GM12878 (cell line): ENCODE results near the gene HERC2.

Experiments used
- TF ChIP-seq, protein P1 (sequence below): IDR thresholded peaks from 2 replicates; pipeline ENCODE4 v1.6.1; 2012; ENCODE audit warnings: mild to moderate bottlenecking, low read depth, low read length
- TF ChIP-seq, protein P2 (sequence below): fragments of 450-650 bp; IDR thresholded peaks from 2 replicates; pipeline ENCODE4 v1.6.1; 2017; ENCODE audit warnings: mild to moderate bottlenecking
- TF ChIP-seq, protein P3 (sequence below), 3 experiments: IDR thresholded peaks in 2 of 3; conservative IDR thresholded peaks in 1 of 3; 2 replicates each; pipeline ENCODE4 v1.5.1; 2011; ENCODE audit warnings: low read depth in 3 of 3, low read length in 3 of 3, mild to moderate bottlenecking in 3 of 3, control low read depth in 2 of 3, moderate library complexity in 2 of 3, inconsistent platforms in 1 of 3, mixed read lengths in 1 of 3; ENCODE audit not compliant: control insufficient read depth in 2 of 3, insufficient read depth in 1 of 3; ENCODE audit errors: extremely low read depth in 1 of 3

DNA sequence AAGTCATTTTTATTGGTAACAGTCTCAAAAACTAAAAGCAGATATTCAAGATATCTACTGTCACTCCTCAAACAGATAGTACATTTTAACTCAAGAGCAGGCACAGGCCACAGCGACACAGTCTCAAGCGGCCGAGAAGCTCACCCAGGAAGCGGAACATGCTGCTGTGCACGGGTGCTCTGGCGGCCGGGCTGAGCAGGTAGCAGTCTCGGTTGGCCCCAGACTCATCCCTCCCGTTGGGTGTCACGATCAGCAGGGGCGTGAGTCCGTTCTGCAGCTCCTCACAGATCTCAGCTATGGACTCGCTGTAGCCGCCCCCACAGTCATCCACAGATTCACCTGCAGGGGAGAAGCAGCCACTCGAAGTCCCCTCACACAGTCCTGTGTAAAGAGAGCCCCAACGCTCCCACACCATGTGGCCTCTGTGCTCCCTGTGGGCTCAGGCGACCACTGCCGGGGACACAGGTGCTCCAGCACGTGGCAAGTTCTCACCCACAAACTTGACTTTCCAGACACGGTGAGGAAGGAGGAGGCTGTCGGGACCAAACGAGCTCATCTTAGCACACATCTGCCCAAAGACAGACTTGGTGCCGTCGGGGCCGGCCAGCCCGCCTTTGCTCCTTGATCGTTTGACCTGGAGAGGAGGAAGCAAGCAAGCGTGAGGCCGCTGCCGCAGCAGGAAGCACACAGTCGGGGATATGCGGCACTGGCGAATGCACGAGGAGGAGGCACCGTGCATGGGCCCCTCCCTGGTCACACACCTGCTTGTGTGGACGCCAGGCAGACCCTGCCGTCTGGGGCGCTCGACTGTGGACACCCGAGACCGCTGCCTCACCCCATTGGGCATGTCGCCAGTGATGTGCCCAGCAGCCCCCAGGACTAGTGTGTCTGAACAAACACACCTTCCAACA, 205.2 kb downstream of the HERC2 start:
- TF ChIP-seq, protein P1, sequence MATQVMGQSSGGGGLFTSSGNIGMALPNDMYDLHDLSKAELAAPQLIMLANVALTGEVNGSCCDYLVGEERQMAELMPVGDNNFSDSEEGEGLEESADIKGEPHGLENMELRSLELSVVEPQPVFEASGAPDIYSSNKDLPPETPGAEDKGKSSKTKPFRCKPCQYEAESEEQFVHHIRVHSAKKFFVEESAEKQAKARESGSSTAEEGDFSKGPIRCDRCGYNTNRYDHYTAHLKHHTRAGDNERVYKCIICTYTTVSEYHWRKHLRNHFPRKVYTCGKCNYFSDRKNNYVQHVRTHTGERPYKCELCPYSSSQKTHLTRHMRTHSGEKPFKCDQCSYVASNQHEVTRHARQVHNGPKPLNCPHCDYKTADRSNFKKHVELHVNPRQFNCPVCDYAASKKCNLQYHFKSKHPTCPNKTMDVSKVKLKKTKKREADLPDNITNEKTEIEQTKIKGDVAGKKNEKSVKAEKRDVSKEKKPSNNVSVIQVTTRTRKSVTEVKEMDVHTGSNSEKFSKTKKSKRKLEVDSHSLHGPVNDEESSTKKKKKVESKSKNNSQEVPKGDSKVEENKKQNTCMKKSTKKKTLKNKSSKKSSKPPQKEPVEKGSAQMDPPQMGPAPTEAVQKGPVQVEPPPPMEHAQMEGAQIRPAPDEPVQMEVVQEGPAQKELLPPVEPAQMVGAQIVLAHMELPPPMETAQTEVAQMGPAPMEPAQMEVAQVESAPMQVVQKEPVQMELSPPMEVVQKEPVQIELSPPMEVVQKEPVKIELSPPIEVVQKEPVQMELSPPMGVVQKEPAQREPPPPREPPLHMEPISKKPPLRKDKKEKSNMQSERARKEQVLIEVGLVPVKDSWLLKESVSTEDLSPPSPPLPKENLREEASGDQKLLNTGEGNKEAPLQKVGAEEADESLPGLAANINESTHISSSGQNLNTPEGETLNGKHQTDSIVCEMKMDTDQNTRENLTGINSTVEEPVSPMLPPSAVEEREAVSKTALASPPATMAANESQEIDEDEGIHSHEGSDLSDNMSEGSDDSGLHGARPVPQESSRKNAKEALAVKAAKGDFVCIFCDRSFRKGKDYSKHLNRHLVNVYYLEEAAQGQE = no peak
- TF ChIP-seq, protein P2, sequence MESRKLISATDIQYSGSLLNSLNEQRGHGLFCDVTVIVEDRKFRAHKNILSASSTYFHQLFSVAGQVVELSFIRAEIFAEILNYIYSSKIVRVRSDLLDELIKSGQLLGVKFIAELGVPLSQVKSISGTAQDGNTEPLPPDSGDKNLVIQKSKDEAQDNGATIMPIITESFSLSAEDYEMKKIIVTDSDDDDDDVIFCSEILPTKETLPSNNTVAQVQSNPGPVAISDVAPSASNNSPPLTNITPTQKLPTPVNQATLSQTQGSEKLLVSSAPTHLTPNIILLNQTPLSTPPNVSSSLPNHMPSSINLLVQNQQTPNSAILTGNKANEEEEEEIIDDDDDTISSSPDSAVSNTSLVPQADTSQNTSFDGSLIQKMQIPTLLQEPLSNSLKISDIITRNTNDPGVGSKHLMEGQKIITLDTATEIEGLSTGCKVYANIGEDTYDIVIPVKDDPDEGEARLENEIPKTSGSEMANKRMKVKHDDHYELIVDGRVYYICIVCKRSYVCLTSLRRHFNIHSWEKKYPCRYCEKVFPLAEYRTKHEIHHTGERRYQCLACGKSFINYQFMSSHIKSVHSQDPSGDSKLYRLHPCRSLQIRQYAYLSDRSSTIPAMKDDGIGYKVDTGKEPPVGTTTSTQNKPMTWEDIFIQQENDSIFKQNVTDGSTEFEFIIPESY = no peak
- TF ChIP-seq, protein P3, sequence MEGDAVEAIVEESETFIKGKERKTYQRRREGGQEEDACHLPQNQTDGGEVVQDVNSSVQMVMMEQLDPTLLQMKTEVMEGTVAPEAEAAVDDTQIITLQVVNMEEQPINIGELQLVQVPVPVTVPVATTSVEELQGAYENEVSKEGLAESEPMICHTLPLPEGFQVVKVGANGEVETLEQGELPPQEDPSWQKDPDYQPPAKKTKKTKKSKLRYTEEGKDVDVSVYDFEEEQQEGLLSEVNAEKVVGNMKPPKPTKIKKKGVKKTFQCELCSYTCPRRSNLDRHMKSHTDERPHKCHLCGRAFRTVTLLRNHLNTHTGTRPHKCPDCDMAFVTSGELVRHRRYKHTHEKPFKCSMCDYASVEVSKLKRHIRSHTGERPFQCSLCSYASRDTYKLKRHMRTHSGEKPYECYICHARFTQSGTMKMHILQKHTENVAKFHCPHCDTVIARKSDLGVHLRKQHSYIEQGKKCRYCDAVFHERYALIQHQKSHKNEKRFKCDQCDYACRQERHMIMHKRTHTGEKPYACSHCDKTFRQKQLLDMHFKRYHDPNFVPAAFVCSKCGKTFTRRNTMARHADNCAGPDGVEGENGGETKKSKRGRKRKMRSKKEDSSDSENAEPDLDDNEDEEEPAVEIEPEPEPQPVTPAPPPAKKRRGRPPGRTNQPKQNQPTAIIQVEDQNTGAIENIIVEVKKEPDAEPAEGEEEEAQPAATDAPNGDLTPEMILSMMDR (IDR thresholded peaks at IDR 0.05 in 2 of 3, conservative IDR thresholded peaks at IDR 0.05 in 1 of 3; ENCODE audit: control insufficient read depth in 2 of 3, extremely low read depth in 1 of 3, insufficient read depth in 1 of 3, low read depth in 3 of 3, low read length in 3 of 3) = no peak
